SU-DHL-6 (cell line): ENCODE results near the gene PLA2G2A.
"Not testable (repeated sequence)": the region's sequence is repeated elsewhere in the genome, so short reads cannot be mapped to it uniquely, and the experiment has no call there.

Source experiments
- CTCF ChIP-seq: fragments of 200-600 bp; sonication (generic); IDR thresholded peaks from one replicate; pipeline ENCODE4 v1.5.1; 2017; ENCODE audit warnings: antibody characterized with exemption, mild to moderate bottlenecking, low read length, moderate library complexity; ENCODE audit not compliant: insufficient read depth, poor library complexity, severe bottlenecking
- EZH2phosphoT487 ChIP-seq: fragments of 200-600 bp; sonication (generic), shearing (Covaris generic); conservative IDR thresholded peaks from 2 replicates; pipeline ENCODE4 v1.6.1; 2018; ENCODE audit warnings: mild to moderate bottlenecking, antibody characterized with exemption, low read length, moderate library complexity, mixed read lengths

- not testable (repeated sequence) for TF ChIP-seq CTCF, EZH2phosphoT487
These were observed 19.4 kb upstream of the PLA2G2A start for GRCh38 chr1:19998823-19999222.
